ENCODE measurements around the gene HEPACAM.

The HEPACAM gene

GRCh38 chr11:124882339-124883071, 53.3 kb downstream of the HEPACAM start:
- DNase-seq, result no peak

GRCh38 chr11:124880958-124881357, 54.9 kb downstream of the HEPACAM start:
- DNase-seq, result no peak

- DNase-seq, result no peak
Measured at GRCh38 chr11:124880290-124880611, 55.6 kb downstream of the HEPACAM start.

- DNase-seq, result no peak
Measured at GRCh38 chr11:124879493-124880289, 56.2 kb downstream of the HEPACAM start.

GRCh38 chr11:124878759-124879492, 56.9 kb downstream of the HEPACAM start:
- DNase-seq, result no peak

GRCh38 chr11:124877910-124878758, 57.7 kb downstream of the HEPACAM start:
- DNase-seq, result no peak

GRCh38 chr11:124877631-124877909, 58.3 kb downstream of the HEPACAM start:
- no peak for DNase-seq

GRCh38 chr11:124876818-124877630, 58.8 kb downstream of the HEPACAM start:
- no peak for DNase-seq

- DNase-seq, result peak in 1 of 2 experiments; percentile 8
Measured at GRCh38 chr11:124875943-124876817, 59.7 kb downstream of the HEPACAM start.

GRCh38 chr11:124875401-124875800, 60.4 kb downstream of the HEPACAM start:
- DNase-seq, result no peak

GRCh38 chr11:124874571-124875255, 61.1 kb downstream of the HEPACAM start:
- DNase-seq, result no peak

- DNase-seq, result no peak
Measured at GRCh38 chr11:124873951-124874350, 61.9 kb downstream of the HEPACAM start.

- DNase-seq, result no peak
Measured at GRCh38 chr11:124872741-124873140, 63.1 kb downstream of the HEPACAM start.

- DNase-seq, result no peak
Measured at GRCh38 chr11:124872280-124872679, 63.6 kb downstream of the HEPACAM start.

GRCh38 chr11:124870430-124870829, 65.4 kb downstream of the HEPACAM start:
- no peak for DNase-seq

- DNase-seq, result no peak
Measured at GRCh38 chr11:124869856-124870387, 65.9 kb downstream of the HEPACAM start.

- no peak for DNase-seq
Measured at GRCh38 chr11:124869331-124869730, 66.5 kb downstream of the HEPACAM start.

Data from NCI-H187 (cell line).